Bronchial epithelial cell (primary cell): ENCODE results near the gene SLC22A15. TPM values are rescaled to one million over a fixed set of nuclear protein-coding genes. Genes with fewer than 3 reads are reported as not detected.

ENCODE experiments used
- DNase-seq: peaks from one replicate; pipeline ENCODE4 v3.0.0-alpha.2; 2010; ENCODE audit warnings: low read depth
- FAIRE-seq: peaks from 2 replicates; lab custom pipeline; 2011; peaks lifted over from hg19 to GRCh38; lab: Jason Lieb, UNC
- H3K27me3 ChIP-seq: 2 replicates; pipeline ENCODE4 v1.5.1; 2011; ENCODE audit warnings: low read length; ENCODE audit not compliant: control insufficient read depth, insufficient read depth
- H3K36me3 ChIP-seq: 2 replicates; pipeline ENCODE4 v1.5.1; 2011; ENCODE audit warnings: low read length; ENCODE audit not compliant: control insufficient read depth, insufficient read depth
- H3K4me3 ChIP-seq: 2 replicates; pipeline ENCODE4 v1.5.1; 2011; ENCODE audit warnings: mild to moderate bottlenecking, low read depth, low read length, control low read depth
- total RNA-seq: library from RNA; depleted of rRNA; stranded (reverse); fragments of >200 nt; gene quantifications from 2 replicates; pipeline ENCODE4 v1.2.1, GENCODE V29; 2014
- TF ChIP-seq, protein P1 (sequence below): IDR thresholded peaks from 2 replicates; pipeline ENCODE4 v1.5.1; 2011; ENCODE audit warnings: mild to moderate bottlenecking, moderate library complexity, low read length, control low read depth, inconsistent platforms; ENCODE audit not compliant: insufficient read depth, severe bottlenecking

The SLC22A15 gene
- total RNA-seq, 1 donor from 2014 or later, result 22.6 TPM

DNA sequence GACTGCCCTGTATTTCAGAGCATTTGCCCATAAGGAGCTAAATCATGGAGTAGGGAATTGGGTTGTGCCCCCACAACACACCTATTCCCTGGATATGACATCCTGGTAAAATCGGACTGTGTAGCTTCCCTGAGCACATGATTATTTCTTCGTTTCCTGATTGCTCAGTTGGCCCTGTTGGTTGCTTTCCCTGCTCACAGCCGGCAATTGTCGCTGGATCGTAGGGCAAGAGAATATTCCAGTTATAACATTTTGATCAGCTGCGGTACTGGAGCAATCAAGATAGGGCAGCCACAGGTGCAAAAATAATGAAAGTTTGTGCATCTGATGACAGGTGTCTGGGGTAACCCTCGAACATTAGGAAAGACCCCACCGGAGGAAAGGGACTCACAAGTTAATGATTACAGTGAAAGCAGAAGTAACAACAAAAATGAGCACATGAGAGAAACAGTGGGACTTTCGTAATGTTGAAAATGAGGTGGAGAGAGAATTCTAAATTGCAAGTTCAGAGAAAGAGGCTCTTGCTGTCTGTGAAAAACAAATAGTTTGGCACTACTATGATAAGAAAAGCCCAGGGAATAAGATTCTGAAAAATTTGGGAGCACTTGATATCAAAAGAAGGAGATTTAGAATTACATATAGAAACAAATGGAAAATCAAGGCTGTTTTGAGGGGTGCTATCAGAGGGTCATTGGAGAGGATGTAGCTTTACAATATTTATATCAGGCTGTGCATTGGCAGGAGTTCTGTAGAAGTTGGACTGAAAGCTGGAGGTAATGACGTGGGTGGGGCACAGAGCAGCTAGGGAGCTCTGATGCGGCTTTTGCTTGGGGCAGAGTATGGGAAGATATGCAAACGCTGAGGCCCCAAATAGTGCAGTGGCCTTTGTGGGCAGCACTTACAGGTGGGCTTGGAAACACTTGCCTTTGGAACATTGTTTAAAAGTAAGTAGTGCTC lies 134.5 kb downstream of the SLC22A15 start, which contains the start of gene MAB21L3:
TSS of gene MAB21L3 (plus strand) at position 833 of the 957 bp plus-strand sequence. CDS start 1,217 bp downstream, outside the sequence.
- no peak for FAIRE-seq
- TF ChIP-seq, protein P1, sequence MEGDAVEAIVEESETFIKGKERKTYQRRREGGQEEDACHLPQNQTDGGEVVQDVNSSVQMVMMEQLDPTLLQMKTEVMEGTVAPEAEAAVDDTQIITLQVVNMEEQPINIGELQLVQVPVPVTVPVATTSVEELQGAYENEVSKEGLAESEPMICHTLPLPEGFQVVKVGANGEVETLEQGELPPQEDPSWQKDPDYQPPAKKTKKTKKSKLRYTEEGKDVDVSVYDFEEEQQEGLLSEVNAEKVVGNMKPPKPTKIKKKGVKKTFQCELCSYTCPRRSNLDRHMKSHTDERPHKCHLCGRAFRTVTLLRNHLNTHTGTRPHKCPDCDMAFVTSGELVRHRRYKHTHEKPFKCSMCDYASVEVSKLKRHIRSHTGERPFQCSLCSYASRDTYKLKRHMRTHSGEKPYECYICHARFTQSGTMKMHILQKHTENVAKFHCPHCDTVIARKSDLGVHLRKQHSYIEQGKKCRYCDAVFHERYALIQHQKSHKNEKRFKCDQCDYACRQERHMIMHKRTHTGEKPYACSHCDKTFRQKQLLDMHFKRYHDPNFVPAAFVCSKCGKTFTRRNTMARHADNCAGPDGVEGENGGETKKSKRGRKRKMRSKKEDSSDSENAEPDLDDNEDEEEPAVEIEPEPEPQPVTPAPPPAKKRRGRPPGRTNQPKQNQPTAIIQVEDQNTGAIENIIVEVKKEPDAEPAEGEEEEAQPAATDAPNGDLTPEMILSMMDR, result no peak
- Histone ChIP-seq H3K36me3 (no peaks in the 10 kb centered on the region), H3K27me3 (no peaks in the 10 kb centered on the region), H3K4me3 (no peak within 1 kb of the TSS)
- DNase-seq, result peak; percentile 48

DNA sequence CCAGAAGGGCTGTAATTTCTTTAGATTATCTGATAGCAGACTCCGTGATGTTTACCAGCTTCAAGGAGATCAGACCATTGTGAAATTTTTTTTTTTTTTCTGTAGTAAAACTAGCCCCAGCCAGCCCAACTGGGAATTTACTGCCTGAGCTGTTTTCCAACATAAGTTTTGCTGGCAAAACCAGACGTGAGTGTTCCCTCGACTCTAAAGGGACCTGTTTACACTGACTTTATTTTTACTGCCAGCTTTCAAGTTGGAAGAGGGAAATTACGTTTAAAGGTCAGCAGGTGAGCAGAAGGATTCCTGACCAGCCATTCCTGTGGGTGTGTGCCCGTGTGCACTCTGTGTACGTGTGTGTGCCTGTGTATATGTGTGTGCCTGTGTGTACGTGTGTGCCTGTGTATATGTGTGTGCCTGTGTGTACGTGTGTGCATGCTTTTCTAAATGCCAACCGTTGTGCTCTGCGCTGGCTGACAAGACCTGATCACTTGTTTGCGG lies 135.3 kb downstream of the SLC22A15 start:
- H3K36me3 ChIP-seq, result no peaks in the 10 kb centered on the region
- TF ChIP-seq, protein P1, result no peak
- H3K27me3 ChIP-seq, result no peaks in the 10 kb centered on the region
- H3K4me3 ChIP-seq, result no peak overlapping the region
- FAIRE-seq (peak; percentile 13), DNase-seq (peak; percentile 42)

DNA sequence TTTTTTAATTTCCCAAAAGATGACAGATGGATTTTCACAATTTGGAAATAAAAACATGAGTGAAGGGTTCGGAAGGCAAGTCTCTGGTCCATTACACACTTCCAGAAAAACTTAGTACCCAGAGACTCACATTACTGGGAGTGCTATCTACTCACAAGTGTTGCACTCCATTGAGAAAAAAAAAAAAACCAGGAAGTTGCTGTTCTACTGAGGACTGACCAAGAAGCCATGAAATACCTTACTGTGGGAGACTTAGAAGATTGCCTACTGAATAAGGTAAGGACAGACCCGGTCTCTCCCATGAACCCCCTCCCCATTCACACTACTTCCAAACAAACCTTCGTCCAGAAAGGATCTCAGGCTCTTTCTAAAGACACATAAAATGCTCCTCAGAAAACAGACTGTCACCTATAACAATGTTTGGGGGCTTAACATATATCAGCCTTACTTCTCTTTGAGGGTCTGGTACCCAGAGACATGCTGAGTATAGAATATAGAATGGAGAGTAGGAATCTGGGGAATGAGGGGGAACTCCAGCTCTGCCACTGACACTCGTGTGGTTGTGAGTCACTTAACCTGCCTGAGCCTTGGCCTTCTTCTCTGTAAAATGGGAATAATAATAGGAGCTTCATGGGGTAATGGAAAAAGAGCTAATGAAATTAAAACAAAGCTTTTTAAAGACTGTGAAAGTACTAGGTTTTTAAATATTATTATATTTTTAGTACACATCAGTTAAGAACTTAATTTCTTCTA lies 136.3 kb downstream of the SLC22A15 start:
- TF ChIP-seq, protein P1, result no peak
- no peaks in the 10 kb centered on the region for H3K27me3 ChIP-seq
- DNase-seq (no peak), FAIRE-seq (no peak)
- H3K4me3 ChIP-seq, result no peak overlapping the region
- H3K36me3 ChIP-seq, result no peaks in the 10 kb centered on the region

DNA sequence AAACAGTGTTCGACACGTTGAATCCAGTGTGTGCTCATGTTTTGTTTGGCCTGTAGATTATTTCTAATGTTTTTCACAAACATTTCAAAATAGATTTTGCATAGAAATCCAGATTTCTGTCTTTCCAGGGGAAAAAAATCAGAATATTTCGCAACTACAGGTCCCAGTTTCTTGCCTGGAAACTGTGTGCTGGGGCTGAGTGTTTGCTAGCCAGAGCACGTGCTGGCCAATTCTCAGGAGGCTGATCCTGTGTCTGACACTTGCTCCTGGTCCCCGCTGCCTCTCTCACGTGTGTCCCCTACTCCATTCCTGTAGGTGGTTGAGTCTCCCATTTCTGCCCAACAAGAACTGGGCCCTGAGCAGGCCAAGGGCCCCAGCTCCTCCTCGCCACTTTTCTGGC lies 137.3 kb downstream of the SLC22A15 start:
- no peaks in the 10 kb centered on the region for H3K36me3 ChIP-seq
- H3K27me3 ChIP-seq, result no peaks in the 10 kb centered on the region
- TF ChIP-seq, protein P1, result no peak
- H3K4me3 ChIP-seq, result no peak overlapping the region
- DNase-seq (no peak), FAIRE-seq (no peak)

DNA sequence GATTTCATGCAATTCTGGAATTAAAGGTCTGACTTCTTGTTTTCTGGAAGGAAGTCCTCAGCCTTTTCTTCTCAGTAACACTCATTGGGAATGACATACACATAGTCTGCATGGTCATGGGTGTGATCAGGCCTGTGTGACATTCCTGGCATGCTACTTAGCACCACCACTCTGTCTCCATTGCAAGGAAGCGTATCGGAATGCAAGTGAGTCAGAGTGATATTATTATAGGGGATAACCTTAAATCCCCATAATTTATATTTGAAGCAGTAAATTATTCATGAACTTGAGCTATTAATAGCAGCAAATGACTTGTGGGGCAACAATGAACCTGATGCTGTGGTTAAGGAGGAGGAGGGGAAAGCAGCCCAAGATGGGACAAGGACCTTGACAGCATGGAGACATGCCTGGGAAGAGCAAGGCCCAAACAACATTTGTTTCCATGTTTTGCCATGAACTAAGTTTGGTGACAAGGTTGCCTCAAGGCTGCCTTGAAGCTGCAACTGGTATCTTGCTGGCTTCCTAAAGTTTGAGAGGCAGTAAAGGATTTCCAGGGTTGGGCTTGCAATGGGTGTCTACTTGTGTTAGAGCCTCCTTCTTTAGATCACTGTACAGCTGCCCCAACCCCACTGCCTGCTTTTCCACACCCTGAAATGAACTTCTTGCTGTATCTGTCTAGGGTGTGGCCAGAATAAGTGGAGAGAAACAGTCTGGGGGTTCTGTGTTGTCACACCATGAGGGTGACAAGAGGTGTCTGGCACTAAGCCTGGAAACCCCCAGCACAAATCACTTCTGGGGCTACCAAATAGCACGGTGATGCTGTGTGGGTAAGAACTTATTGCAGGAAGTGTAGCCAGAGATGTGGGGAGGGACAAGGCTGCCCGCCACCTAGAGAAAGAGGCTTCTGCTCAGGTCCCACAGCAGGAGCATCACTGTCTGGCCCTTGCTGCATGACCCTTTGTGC lies 139.4 kb downstream of the SLC22A15 start:
- H3K36me3 ChIP-seq, result no peaks in the 10 kb centered on the region
- DNase-seq (peak; percentile 85), FAIRE-seq (no peak)
- H3K4me3 ChIP-seq, result no peak overlapping the region
- H3K27me3 ChIP-seq, result no peaks in the 10 kb centered on the region
- TF ChIP-seq, protein P1, result no peak
